ENCODE results near the gene GRM4. TPM values are rescaled to one million over a fixed set of nuclear protein-coding genes. Genes with fewer than 3 reads are reported as not detected.

GRM4 gene
- total and polyA plus RNA-seq, 10 of the 15 experiments (the other 5 are each of a cell fraction or from before 2014, with no cell fraction given), result 0.01 to 0.31 (median 0.05) TPM; not detected in 2

DNA sequence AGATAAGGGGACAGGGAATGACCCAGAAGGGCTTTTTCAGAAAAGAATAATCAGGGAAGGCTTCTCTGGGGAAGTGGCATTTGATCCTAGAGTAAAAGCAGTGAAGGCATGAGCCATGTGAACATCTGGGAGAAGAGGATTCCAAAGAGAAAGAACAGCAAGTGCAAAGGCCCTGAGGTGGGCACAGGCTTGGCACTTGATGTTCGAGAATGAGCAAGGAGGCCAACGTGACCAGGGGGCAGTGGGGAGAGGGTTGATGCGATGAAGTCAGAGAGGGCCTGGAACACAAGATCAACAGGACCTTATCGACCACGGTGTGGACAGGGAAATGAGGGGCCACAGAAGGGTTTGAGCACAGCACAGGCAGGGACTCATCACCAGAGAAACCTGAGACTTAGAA is 5.8 kb downstream of the GRM4 start:
- ATAC-seq, result no peak
- H3K4me1 ChIP-seq (ENCODE audit: control insufficient read depth, insufficient read depth, low read length), result no peaks in the 10 kb centered on the region
- FAIRE-seq, result no peak
- BruUV-seq (replicated peaks), result no TSS peak
- no peak overlapping the region for H3K27ac ChIP-seq (ENCODE audit: control insufficient read depth, insufficient read depth)
- POLR2A ChIA-PET, result no interaction called here
- no peak overlapping the region for H3K9ac ChIP-seq (ENCODE audit: control insufficient read depth, insufficient read depth, low read length)
- no peak for DNase-seq (ENCODE audit: low read depth, low spot score)
- SMC1A ChIA-PET (ENCODE audit: uncharacterized antibody, unreplicated experiment), result no interaction called here
- in situ Hi-C loops (cut with MboI) (no loop called here), intact Hi-C loops (cut with micrococcal nuclease; ENCODE audit: unreplicated experiment) (no loop called here)
- RAD21 ChIA-PET (ENCODE audit: unreplicated experiment), result no interaction called here
- no peaks in the 10 kb centered on the region for H4K20me1 ChIP-seq (ENCODE audit: control insufficient read depth, insufficient read depth)
- H3K4me2 ChIP-seq (ENCODE audit: control insufficient read depth, insufficient read depth), result no peak overlapping the region
- H3K79me2 ChIP-seq (ENCODE audit: control insufficient read depth, insufficient read depth, low read length), result no peaks in the 10 kb centered on the region
- H3K4me3 ChIP-seq, result no peak overlapping the region
- TF ChIP-seq, protein P1, sequence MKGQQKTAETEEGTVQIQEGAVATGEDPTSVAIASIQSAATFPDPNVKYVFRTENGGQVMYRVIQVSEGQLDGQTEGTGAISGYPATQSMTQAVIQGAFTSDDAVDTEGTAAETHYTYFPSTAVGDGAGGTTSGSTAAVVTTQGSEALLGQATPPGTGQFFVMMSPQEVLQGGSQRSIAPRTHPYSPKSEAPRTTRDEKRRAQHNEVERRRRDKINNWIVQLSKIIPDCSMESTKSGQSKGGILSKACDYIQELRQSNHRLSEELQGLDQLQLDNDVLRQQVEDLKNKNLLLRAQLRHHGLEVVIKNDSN (IDR thresholded peaks at IDR 0.05; ENCODE audit: borderline replicate concordance, extremely low read length, insufficient read depth, low read depth, low read length), result no peak
- no peak for TF ChIP-seq POU2F2 (IDR thresholded peaks at IDR 0.05; ENCODE audit: borderline replicate concordance, low read depth, low read length)
- TF ChIP-seq, protein P2, sequence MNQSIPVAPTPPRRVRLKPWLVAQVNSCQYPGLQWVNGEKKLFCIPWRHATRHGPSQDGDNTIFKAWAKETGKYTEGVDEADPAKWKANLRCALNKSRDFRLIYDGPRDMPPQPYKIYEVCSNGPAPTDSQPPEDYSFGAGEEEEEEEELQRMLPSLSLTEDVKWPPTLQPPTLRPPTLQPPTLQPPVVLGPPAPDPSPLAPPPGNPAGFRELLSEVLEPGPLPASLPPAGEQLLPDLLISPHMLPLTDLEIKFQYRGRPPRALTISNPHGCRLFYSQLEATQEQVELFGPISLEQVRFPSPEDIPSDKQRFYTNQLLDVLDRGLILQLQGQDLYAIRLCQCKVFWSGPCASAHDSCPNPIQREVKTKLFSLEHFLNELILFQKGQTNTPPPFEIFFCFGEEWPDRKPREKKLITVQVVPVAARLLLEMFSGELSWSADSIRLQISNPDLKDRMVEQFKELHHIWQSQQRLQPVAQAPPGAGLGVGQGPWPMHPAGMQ (IDR thresholded peaks at IDR 0.05; ENCODE audit: borderline replicate concordance), result no peak
- no peaks in the 10 kb centered on the region for H3K9me3 ChIP-seq (replicated peaks; ENCODE audit: control insufficient read depth, insufficient read depth, low read length)
- CTCF ChIA-PET, result interaction anchor here (1.2 kb wide), 1 partner anchor 396 kb away, joined by 3 read pairs; no protein-coding TSS in a partner anchor
- WGBS (ENCODE audit: insufficient coverage, insufficient replicate concordance, low lambda C conversion rate, missing lambda C conversion rate), result 36% methylated on average over 5 of the region's 5 CpGs
- no peaks in the 10 kb centered on the region for H3K36me3 ChIP-seq (ENCODE audit: control insufficient read depth in 2 of 2, insufficient read depth in 2 of 2, low read length in 1 of 2)
- H2AFZ ChIP-seq (ENCODE audit: control insufficient read depth, low read depth, low read length), result no peak overlapping the region
- H3K27me3 ChIP-seq (replicated peaks in 1 of 2; ENCODE audit: control insufficient read depth in 2 of 2, insufficient read depth in 2 of 2, low read length in 1 of 2), result peaks cover 20 to 22% of the 10 kb centered on the region in 2 experiments

DNA sequence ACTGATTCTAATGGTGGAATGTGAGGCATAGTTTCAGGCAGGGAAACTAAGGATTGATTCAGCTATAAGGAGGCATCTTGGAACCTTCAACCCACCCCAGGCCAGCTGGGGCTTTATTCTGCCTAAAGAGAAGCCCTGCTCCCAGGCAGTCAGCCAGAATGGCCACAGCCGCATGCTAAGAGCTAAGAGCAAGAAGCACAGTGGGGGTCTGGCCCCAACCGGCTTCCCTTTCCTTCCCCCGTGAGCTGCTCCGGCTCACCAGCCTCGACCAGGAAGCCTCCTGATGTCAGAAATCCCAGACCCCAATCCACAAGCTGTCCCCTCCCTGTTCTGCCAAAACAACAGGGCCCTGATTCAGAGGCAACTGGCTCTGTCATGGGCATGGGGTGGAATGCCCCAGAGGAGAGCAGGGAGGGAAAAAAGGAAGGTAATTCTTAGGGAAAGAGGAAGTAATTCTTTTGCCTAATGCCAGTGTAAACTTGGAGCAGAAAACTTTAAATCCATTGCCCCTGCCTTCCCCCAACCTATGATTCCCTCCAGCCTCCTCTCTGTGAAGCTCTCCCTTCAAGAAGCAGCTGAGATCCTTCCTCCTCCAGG is 6.9 kb downstream of the GRM4 start:
- in situ Hi-C loops (cut with MboI), result no loop called here
- Histone ChIP-seq H3K79me2 (ENCODE audit: control insufficient read depth, insufficient read depth, low read length) (no peaks in the 10 kb centered on the region), H2AFZ (ENCODE audit: control insufficient read depth, low read depth, low read length) (no peak overlapping the region), H3K9me3 (replicated peaks; ENCODE audit: control insufficient read depth, insufficient read depth, low read length) (no peaks in the 10 kb centered on the region), H3K27ac (ENCODE audit: control insufficient read depth, insufficient read depth) (no peak overlapping the region), H3K36me3 (ENCODE audit: control insufficient read depth in 2 of 2, insufficient read depth in 2 of 2, low read length in 1 of 2) (no peaks in the 10 kb centered on the region), H3K27me3 (replicated peaks in 1 of 2; ENCODE audit: control insufficient read depth in 2 of 2, insufficient read depth in 2 of 2, low read length in 1 of 2) (peaks cover 17 to 18% of the 10 kb centered on the region in 2 experiments), H3K4me1 (ENCODE audit: control insufficient read depth, insufficient read depth, low read length) (no peaks in the 10 kb centered on the region), H3K4me3 (no peak overlapping the region), H4K20me1 (ENCODE audit: control insufficient read depth, insufficient read depth) (no peaks in the 10 kb centered on the region), H3K9ac (ENCODE audit: control insufficient read depth, insufficient read depth, low read length) (no peak overlapping the region), H3K4me2 (ENCODE audit: control insufficient read depth, insufficient read depth) (no peak overlapping the region)
- TF ChIP-seq, protein P3, sequence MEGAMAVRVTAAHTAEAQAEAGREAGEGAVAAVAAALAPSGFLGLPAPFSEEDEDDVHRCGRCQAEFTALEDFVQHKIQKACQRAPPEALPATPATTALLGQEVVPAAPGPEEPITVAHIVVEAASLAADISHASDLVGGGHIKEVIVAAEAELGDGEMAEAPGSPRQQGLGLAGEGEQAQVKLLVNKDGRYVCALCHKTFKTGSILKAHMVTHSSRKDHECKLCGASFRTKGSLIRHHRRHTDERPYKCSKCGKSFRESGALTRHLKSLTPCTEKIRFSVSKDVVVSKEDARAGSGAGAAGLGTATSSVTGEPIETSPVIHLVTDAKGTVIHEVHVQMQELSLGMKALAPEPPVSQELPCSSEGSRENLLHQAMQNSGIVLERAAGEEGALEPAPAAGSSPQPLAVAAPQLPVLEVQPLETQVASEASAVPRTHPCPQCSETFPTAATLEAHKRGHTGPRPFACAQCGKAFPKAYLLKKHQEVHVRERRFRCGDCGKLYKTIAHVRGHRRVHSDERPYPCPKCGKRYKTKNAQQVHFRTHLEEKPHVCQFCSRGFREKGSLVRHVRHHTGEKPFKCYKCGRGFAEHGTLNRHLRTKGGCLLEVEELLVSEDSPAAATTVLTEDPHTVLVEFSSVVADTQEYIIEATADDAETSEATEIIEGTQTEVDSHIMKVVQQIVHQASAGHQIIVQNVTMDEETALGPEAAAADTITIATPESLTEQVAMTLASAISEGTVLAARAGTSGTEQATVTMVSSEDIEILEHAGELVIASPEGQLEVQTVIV (IDR thresholded peaks at IDR 0.05; ENCODE audit: borderline replicate concordance, partially characterized antibody), result no peak
- RAD21 ChIA-PET (ENCODE audit: unreplicated experiment), result no interaction called here
- CTCF ChIA-PET, result no interaction called here
- no TSS peak for BruUV-seq (replicated peaks)
- SMC1A ChIA-PET (ENCODE audit: uncharacterized antibody, unreplicated experiment), result no interaction called here
- intact Hi-C loops (cut with micrococcal nuclease; ENCODE audit: unreplicated experiment), result no loop called here
- no peak for DNase-seq (ENCODE audit: low read depth, low spot score)
- no peak for FAIRE-seq
- ATAC-seq, result no peak
- 0% methylated on average over 5 of the region's 5 CpGs for WGBS (ENCODE audit: insufficient coverage, insufficient replicate concordance, low lambda C conversion rate, missing lambda C conversion rate)
- POLR2A ChIA-PET, result no interaction called here

Data from GM12878 (cell line).